ENCODE data around the gene INCA1.

DNA sequence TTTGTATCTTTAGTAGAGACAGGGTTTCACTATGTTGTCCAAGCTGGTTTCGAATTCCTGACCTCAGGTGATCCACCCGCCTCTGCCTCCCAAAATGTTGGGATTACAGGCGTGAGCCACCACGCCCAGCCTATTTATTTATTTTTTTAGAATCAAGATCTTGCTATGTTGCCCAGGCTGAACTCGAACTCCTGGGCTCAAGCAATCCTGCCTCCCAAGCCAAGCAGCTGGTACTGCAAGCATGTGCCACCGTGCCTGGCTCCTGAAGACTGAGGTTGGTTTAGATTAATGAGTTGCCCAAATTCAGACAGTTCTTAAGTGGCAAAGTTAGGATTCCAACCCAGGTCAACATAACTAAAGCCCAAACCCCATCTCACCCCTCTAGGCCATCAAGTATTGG lies 30.0 kb upstream of the INCA1 start:
- TF ChIP-seq EZH2phosphoT487 (IDR thresholded peaks at IDR 0.05; ENCODE audit: borderline replicate concordance, low read length) = no peak
- TF ChIP-seq, protein P1, sequence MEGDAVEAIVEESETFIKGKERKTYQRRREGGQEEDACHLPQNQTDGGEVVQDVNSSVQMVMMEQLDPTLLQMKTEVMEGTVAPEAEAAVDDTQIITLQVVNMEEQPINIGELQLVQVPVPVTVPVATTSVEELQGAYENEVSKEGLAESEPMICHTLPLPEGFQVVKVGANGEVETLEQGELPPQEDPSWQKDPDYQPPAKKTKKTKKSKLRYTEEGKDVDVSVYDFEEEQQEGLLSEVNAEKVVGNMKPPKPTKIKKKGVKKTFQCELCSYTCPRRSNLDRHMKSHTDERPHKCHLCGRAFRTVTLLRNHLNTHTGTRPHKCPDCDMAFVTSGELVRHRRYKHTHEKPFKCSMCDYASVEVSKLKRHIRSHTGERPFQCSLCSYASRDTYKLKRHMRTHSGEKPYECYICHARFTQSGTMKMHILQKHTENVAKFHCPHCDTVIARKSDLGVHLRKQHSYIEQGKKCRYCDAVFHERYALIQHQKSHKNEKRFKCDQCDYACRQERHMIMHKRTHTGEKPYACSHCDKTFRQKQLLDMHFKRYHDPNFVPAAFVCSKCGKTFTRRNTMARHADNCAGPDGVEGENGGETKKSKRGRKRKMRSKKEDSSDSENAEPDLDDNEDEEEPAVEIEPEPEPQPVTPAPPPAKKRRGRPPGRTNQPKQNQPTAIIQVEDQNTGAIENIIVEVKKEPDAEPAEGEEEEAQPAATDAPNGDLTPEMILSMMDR (IDR thresholded peaks at IDR 0.05; ENCODE audit: low read depth, low read length, poor library complexity, severe bottlenecking) = no peak
